HL-60/S4 treated with retinoic acid at 250 ng/mL for 4 days and 3 days (cell line): ENCODE results near the gene KPNB1.

Experiments
- in situ Hi-C: fragments of 300-500 bp; cut with MboI; formaldehyde crosslinking; loops from 2 replicates; pipeline ENCODE4 v1.7.0; 2022; ENCODE audit warnings: low sequenced_read_pairs

Gene KPNB1

GRCh38 chr17:47725446-47726111, 75.9 kb downstream of the KPNB1 start:
- in situ Hi-C loops, result no loop called here

- in situ Hi-C loops, result no loop called here
These were observed 77.3 kb downstream of the KPNB1 start for GRCh38 chr17:47726796-47727703.

GRCh38 chr17:47727704-47728036, 78.0 kb downstream of the KPNB1 start:
- in situ Hi-C loops, result no loop called here

GRCh38 chr17:47728214-47728877, 78.6 kb downstream of the KPNB1 start:
- in situ Hi-C loops, result no loop called here

- in situ Hi-C loops, result no loop called here
These were observed 79.8 kb downstream of the KPNB1 start for GRCh38 chr17:47729476-47729875.

- in situ Hi-C loops, result no loop called here
These were observed 81.0 kb downstream of the KPNB1 start for GRCh38 chr17:47730681-47731080.

- in situ Hi-C loops, result no loop called here
These were observed 81.7 kb downstream of the KPNB1 start for GRCh38 chr17:47731396-47731795.

- in situ Hi-C loops, result no loop called here
These were observed 82.8 kb downstream of the KPNB1 start for GRCh38 chr17:47732399-47733046.

- in situ Hi-C loops, result no loop called here
These were observed 83.4 kb downstream of the KPNB1 start, which contains the start of gene TBX21 for GRCh38 chr17:47733047-47733673. Gene TBX21, plus strand, starts transcription at chr17:47733236. Its CDS starts 219 bp downstream, at chr17:47733455.

GRCh38 chr17:47733674-47734410, 84.1 kb downstream of the KPNB1 start:
- in situ Hi-C loops, result no loop called here

- in situ Hi-C loops, result no loop called here
These were observed 85.4 kb downstream of the KPNB1 start for GRCh38 chr17:47735139-47735464.
